ENCODE results near the gene MKNK1.

DNA sequence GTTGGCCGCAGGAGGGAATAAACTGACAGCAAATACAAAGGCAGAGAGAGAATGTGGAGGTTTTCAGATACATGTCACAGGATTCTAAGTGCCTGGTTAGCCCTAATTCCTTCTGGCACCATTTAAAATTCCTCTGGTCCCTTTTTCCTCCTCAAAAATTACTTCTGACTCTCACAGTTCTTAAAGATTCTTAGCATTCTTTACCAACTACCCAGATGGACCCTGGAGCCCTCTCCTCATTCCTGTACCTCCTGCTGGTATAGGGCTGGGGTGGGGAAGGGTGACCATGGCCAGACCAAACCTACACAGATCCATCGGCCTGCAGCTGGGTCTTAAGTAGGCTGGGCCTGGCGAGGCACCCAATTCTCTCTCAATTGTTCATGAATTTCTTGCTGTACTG lies 7.2 kb downstream of the MKNK1 start:
- no peak for TF ChIP-seq CTCF (conservative IDR thresholded peaks at IDR 0.05; ENCODE audit: low read length)
- no peak for TF ChIP-seq EZH2phosphoT487 (IDR thresholded peaks at IDR 0.05; ENCODE audit: borderline replicate concordance)
